H1 (cell line): ENCODE measurements around the gene CCNYL1. TPM values are rescaled to one million over a fixed set of nuclear protein-coding genes. Genes with fewer than 3 reads are reported as not detected.

Experiments
- CTCF ChIA-PET: fragments of 300-600 bp; sonication (Branson Sonifier 250); formaldehyde crosslinking; loops from one replicate; lab custom pipeline; 2021; ENCODE audit not compliant: partially characterized antibody; lab: Charles Lee
- POLR2A ChIA-PET: fragments of 300-600 bp; sonication (Branson Sonifier 250); formaldehyde crosslinking; loops from one replicate; lab custom pipeline; 2021; ENCODE audit warnings: inconsistent platforms; ENCODE audit not compliant: partially characterized antibody; lab: Charles Lee
- DNase-seq, 2 experiments: peaks; one replicate each; pipeline versions ENCODE4 v3.0.0 to v3.0.0-alpha.2; 2010 to 2022; ENCODE audit warnings: low spot score in 2 of 2, low read depth in 1 of 2, mixed read lengths in 1 of 2
- FAIRE-seq: peaks from 2 replicates; lab custom pipeline; 2011; peaks lifted over from hg19 to GRCh38; lab: Jason Lieb, UNC
- H2AFZ ChIP-seq: 2 replicates; pipeline ENCODE4 v1.8.1; 2012; ENCODE audit warnings: low read length, inconsistent platforms
- H2AK5ac ChIP-seq: 2 replicates; pipeline ENCODE4 v1.6.1; 2013; ENCODE audit warnings: low read depth, low read length
- H2BK120ac ChIP-seq: replicated peaks from 2 replicates; pipeline ENCODE3; 2013; ENCODE audit warnings: low read depth, low read length, inconsistent platforms
- H2BK12ac ChIP-seq: 2 replicates; pipeline ENCODE4 v1.6.1; 2013; ENCODE audit warnings: low read depth, low read length
- H2BK15ac ChIP-seq: 2 replicates; pipeline ENCODE4 v1.6.1; 2013; ENCODE audit warnings: low read length
- H2BK20ac ChIP-seq: 2 replicates; pipeline ENCODE4 v1.6.1; 2013; ENCODE audit warnings: low read length
- H2BK5ac ChIP-seq: 2 replicates; pipeline ENCODE4 v1.6.1; 2013; ENCODE audit warnings: low read depth, low read length
- H3K14ac ChIP-seq: 2 replicates; pipeline ENCODE4 v1.6.1; 2013; ENCODE audit warnings: inconsistent platforms; ENCODE audit not compliant: insufficient read length
- H3K18ac ChIP-seq: 2 replicates; pipeline ENCODE4 v1.6.1; 2013; ENCODE audit warnings: low read length; ENCODE audit errors: extremely low read depth
- H3K23ac ChIP-seq: 2 replicates; pipeline ENCODE4 v1.6.1; 2013; ENCODE audit warnings: inconsistent platforms; ENCODE audit not compliant: insufficient read length
- H3K23me2 ChIP-seq: 2 replicates; pipeline ENCODE4 v1.6.1; 2013; ENCODE audit warnings: low read depth, low read length
- H3K27ac ChIP-seq: 2 replicates; pipeline ENCODE4 v1.6.1; 2011; ENCODE audit warnings: low read depth, low read length, inconsistent platforms
- H3K27me3 ChIP-seq, 4 experiments: replicated peaks in 1 of 4; 1 replicate in 1 of 4; 2 replicates in 3 of 4; pipeline versions ENCODE4 v1.6.1 to v1.8.1; 2011 to 2013; ENCODE audit warnings: low read length in 3 of 4, mild to moderate bottlenecking in 3 of 4, inconsistent platforms in 2 of 4, mixed read lengths in 2 of 4, moderate library complexity in 1 of 4; ENCODE audit not compliant: control insufficient read depth in 3 of 4, insufficient read depth in 3 of 4; ENCODE audit errors: extremely low read depth in 1 of 4
- H3K36me3 ChIP-seq, 4 experiments: 2 replicates each; pipeline versions ENCODE4 v1.6.1 to v1.8.1; 2011 to 2013; ENCODE audit warnings: mild to moderate bottlenecking in 4 of 4, low read length in 3 of 4, moderate library complexity in 2 of 4, control low read depth in 1 of 4, inconsistent platforms in 1 of 4; ENCODE audit not compliant: insufficient read depth in 4 of 4, control insufficient read depth in 2 of 4
- H3K4ac ChIP-seq: replicated peaks from 2 replicates; pipeline ENCODE3; 2013; ENCODE audit warnings: low read length, low read depth, mixed read lengths, inconsistent platforms; ENCODE audit not compliant: insufficient read length
- H3K4me1 ChIP-seq, 4 experiments: replicated peaks in 1 of 4; 1 replicate in 1 of 4; 2 replicates in 3 of 4; pipeline versions ENCODE4 v1.6.1 to v1.8.1; 2011 to 2013; ENCODE audit warnings: low read length in 3 of 4, inconsistent platforms in 2 of 4, mixed read lengths in 1 of 4; ENCODE audit not compliant: insufficient read depth in 4 of 4, control insufficient read depth in 3 of 4
- H3K4me2 ChIP-seq, 2 experiments: 2 replicates each; pipeline versions ENCODE4 v1.6.1 to v1.8.1; 2011 to 2013; ENCODE audit warnings: low read depth in 2 of 2, low read length in 2 of 2, control low read depth in 1 of 2, inconsistent platforms in 1 of 2, mild to moderate bottlenecking in 1 of 2; ENCODE audit not compliant: insufficient read depth in 1 of 2
- H3K4me3 ChIP-seq, 4 experiments: fragments of 200-600, 300-600 bp in 1 of 4; sonication (generic), shearing (Covaris generic), sonication (Bioruptor Twin) in 1 of 4; 2 replicates each; pipeline versions ENCODE4 v1.5.1 to v1.8.1; 2011 to 2016; ENCODE audit warnings: low read length in 4 of 4, low read depth in 3 of 4, control low read depth in 2 of 4, inconsistent platforms in 2 of 4, mild to moderate bottlenecking in 2 of 4, mixed read lengths in 1 of 4, moderate library complexity in 1 of 4; ENCODE audit not compliant: insufficient read depth in 2 of 4; ENCODE audit errors: extremely low read depth in 1 of 4
- H3K56ac ChIP-seq: replicated peaks from 2 replicates; pipeline ENCODE3; 2013; ENCODE audit warnings: low read depth, mild to moderate bottlenecking, mixed read lengths, low read length, inconsistent platforms; ENCODE audit not compliant: insufficient read length
- H3K79me1 ChIP-seq: 2 replicates; pipeline ENCODE4 v1.6.1; 2013; ENCODE audit warnings: low read depth, low read length, control low read depth
- H3K79me2 ChIP-seq, 2 experiments: 2 replicates each; pipeline versions ENCODE4 v1.6.1 to v1.8.1; 2012 to 2013; ENCODE audit warnings: low read length in 2 of 2, mild to moderate bottlenecking in 2 of 2, inconsistent platforms in 1 of 2; ENCODE audit not compliant: insufficient read depth in 2 of 2, control insufficient read depth in 1 of 2
- H3K9ac ChIP-seq, 4 experiments: replicated peaks in 1 of 4; 1 replicate in 1 of 4; 2 replicates in 3 of 4; pipeline versions ENCODE4 v1.6.1 to v1.8.1; 2011 to 2013; ENCODE audit warnings: low read depth in 3 of 4, low read length in 3 of 4, control low read depth in 2 of 4, mild to moderate bottlenecking in 2 of 4, moderate library complexity in 2 of 4, inconsistent platforms in 1 of 4; ENCODE audit errors: extremely low read depth in 1 of 4
- H3K9me3 ChIP-seq, 2 experiments: 2 replicates each; pipeline versions ENCODE4 v1.6.1 to v1.8.1; 2012 to 2013; ENCODE audit warnings: mild to moderate bottlenecking in 2 of 2, moderate library complexity in 2 of 2, control low read depth in 1 of 2, inconsistent platforms in 1 of 2, low read depth in 1 of 2, low read length in 1 of 2, mixed read lengths in 1 of 2; ENCODE audit not compliant: insufficient read depth in 2 of 2
- H4K20me1 ChIP-seq, 2 experiments: replicated peaks in 1 of 2; 2 replicates each; pipeline versions ENCODE3 to v1.8.1; 2011 to 2013; ENCODE audit warnings: inconsistent platforms in 2 of 2, low read length in 2 of 2, mild to moderate bottlenecking in 1 of 2; ENCODE audit not compliant: insufficient read depth in 2 of 2, control insufficient read depth in 1 of 2
- H4K5ac ChIP-seq: 2 replicates; pipeline ENCODE4 v1.6.1; 2013; ENCODE audit warnings: low read length, low read depth, mixed read lengths, inconsistent platforms; ENCODE audit not compliant: insufficient read length
- H4K8ac ChIP-seq: 2 replicates; pipeline ENCODE4 v1.8.0; 2013; ENCODE audit warnings: mild to moderate bottlenecking, moderate library complexity, low read length, inconsistent platforms; ENCODE audit not compliant: insufficient read depth; ENCODE audit errors: extremely low read depth
- H4K91ac ChIP-seq: replicated peaks from 2 replicates; pipeline ENCODE3; 2013; ENCODE audit warnings: low read length, mixed read lengths, inconsistent platforms; ENCODE audit not compliant: insufficient read length
- RAD21 ChIP-seq, 2 experiments: IDR thresholded peaks in 1 of 2; conservative IDR thresholded peaks in 1 of 2; 2 replicates each; pipeline ENCODE4 v1.6.1; 2011; ENCODE audit warnings: low read depth in 2 of 2, low read length in 2 of 2, improper control_type of control experiment in 1 of 2, inconsistent platforms in 1 of 2, mild to moderate bottlenecking in 1 of 2, moderate library complexity in 1 of 2
- WGBS, 2 experiments: shearing (Covaris generic) in 1 of 2; methylation state at CpG; one replicate each; pipeline versions ENCODE4 v1.1.6 to v1.1.7; 2013 to 2015; ENCODE audit warnings: low lambda C conversion rate in 2 of 2, mixed read lengths in 2 of 2, inconsistent platforms in 1 of 2, low coverage in 1 of 2, missing lambda C conversion rate in 1 of 2; ENCODE audit not compliant: insufficient replicate concordance in 2 of 2, insufficient coverage in 1 of 2, insufficient read length in 1 of 2; ENCODE audit errors: extremely low coverage in 1 of 2, missing lambda C conversion rate in 1 of 2; 5-methylcytosine and 5-hydroxymethylcytosine counted together
- polyA plus RNA-seq, 7 experiments: library from polyadenylated mRNA; depleted of rRNA in 3 of 7; stranded (reverse) in 5 of 7; unstranded in 2 of 7; fragments of >200 nt in 5 of 7; fragments of 200-250 nt in 2 of 7; gene quantifications; 1 replicate in 5 of 7; 2 replicates in 1 of 7; 4 replicates in 1 of 7; pipeline versions ENCODE4 v1.2.1 to v1.2.3, GENCODE V29; 2011 to 2013; ENCODE audit warnings: missing spikeins in 2 of 7, mixed read lengths in 2 of 7
- total RNA-seq: library from RNA; stranded (reverse); fragmentation: NEBNext Ultra II Directional; extraction: Animal tissue kit (Norgen Biotek cat#: 25700); gene quantifications from 2 replicates; pipeline ENCODE4 v1.2.1, GENCODE V29; 2021
- TF ChIP-seq, protein P1 (sequence below): IDR thresholded peaks from 2 replicates; pipeline ENCODE4 v1.6.1; 2012; ENCODE audit warnings: low read length, inconsistent platforms
- TF ChIP-seq, protein P2 (sequence below): IDR thresholded peaks from 2 replicates; pipeline ENCODE4 v1.6.1; 2012; ENCODE audit warnings: inconsistent platforms
- TF ChIP-seq, protein P3 (sequence below): IDR thresholded peaks from 2 replicates; pipeline ENCODE4 v1.6.1; 2011; ENCODE audit warnings: low read length, improper control_type of control experiment

The CCNYL1 gene
- total and polyA plus RNA-seq, 2 of the 8 experiments (the other 6 are each of a cell fraction or from before 2014, with no cell fraction given), result 13.3 to 35.4 TPM

DNA sequence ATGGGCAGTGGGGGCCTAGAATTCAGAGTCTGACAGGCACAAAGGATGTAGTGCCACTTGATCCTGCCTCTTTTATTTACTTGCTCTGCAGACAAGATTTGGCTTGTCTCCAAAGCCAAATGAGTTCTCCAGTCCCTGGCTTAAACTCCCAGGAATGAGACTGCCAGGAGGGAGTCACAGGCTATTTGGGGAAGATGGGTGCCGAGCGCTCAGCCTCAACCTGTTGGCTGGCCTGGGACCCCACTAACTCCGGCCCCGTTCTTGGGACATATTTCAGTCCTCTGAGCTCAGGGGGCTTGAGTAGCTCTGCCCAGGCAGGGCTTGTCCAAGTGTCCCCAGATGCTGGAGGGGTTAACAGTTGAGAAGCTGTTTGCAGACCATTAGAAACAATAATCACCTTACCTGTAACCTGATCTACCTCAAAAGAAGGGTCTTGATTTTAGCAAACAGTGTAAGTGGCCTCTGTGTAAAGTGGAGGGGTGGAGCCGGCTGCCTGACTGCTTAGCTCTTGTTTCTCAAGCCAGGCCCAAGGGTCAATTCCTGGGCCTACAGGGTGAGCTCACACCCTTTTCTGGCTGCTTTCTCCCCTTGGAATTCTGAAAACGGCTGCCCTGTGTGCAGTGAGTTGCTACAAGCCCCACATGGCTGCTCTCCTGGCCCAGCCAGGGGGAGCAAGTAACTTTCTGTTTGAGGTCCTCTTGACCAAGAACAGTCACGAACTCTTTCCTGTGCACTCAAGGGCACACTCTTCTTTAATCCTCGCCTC, 85.3 kb downstream of the CCNYL1 start:
- peak; percentile 45 for FAIRE-seq
- CTCF ChIA-PET, result interaction anchor here (0.6 to 1.7 kb wide), 17 partner anchors 11 to 243 kb away, joined by 3 to 6 read pairs (median 4); partner anchors contain the start of gene METTL21A
- H3K27ac ChIP-seq, result peak overlapping the region; percentile 65; the same call in 1 of the 2 replicates

More for the DNA sequence above, 85.3 kb downstream of the CCNYL1 start:
- no peak overlapping the region for H3K23ac ChIP-seq
- no peaks in the 10 kb centered on the region for H3K23me2 ChIP-seq
- no peaks in the 10 kb centered on the region for H3K79me2 ChIP-seq
- peak overlapping the region; percentile 92 for H2BK120ac ChIP-seq
- WGBS, 2 experiments, result 75% methylated on average over 8 of the region's 8 CpGs; no CpG with 5 or more reads in 1 of the 2 experiments
- peak overlapping the region; percentile 72 for H4K91ac ChIP-seq
- no peaks in the 10 kb centered on the region for H3K27me3 ChIP-seq
- TF ChIP-seq, protein P1, sequence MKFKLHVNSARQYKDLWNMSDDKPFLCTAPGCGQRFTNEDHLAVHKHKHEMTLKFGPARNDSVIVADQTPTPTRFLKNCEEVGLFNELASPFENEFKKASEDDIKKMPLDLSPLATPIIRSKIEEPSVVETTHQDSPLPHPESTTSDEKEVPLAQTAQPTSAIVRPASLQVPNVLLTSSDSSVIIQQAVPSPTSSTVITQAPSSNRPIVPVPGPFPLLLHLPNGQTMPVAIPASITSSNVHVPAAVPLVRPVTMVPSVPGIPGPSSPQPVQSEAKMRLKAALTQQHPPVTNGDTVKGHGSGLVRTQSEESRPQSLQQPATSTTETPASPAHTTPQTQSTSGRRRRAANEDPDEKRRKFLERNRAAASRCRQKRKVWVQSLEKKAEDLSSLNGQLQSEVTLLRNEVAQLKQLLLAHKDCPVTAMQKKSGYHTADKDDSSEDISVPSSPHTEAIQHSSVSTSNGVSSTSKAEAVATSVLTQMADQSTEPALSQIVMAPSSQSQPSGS, result peak; percentile 37; the same call in 1 of the 2 replicates
- peak in 1 of 2 experiments; percentile 18; a peak in 1 of 4 replicates for TF ChIP-seq RAD21 (IDR thresholded peaks at IDR 0.05 in 1 of 2, conservative IDR thresholded peaks at IDR 0.05 in 1 of 2; ENCODE audit: low read depth in 2 of 2, low read length in 2 of 2)
- TF ChIP-seq, protein P2, sequence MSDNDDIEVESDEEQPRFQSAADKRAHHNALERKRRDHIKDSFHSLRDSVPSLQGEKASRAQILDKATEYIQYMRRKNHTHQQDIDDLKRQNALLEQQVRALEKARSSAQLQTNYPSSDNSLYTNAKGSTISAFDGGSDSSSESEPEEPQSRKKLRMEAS, result 0 out of 2 replicates have a peak, but pooled peaks have one; percentile 25
- TF ChIP-seq, protein P3, sequence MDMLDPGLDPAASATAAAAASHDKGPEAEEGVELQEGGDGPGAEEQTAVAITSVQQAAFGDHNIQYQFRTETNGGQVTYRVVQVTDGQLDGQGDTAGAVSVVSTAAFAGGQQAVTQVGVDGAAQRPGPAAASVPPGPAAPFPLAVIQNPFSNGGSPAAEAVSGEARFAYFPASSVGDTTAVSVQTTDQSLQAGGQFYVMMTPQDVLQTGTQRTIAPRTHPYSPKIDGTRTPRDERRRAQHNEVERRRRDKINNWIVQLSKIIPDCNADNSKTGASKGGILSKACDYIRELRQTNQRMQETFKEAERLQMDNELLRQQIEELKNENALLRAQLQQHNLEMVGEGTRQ, result no peak
- H3K9me3 ChIP-seq, result no peaks in the 10 kb centered on the region
- H3K4ac ChIP-seq, result peak overlapping the region; percentile 82
- no peak overlapping the region for H3K56ac ChIP-seq
- no peak overlapping the region for H3K4me3 ChIP-seq
- no peak overlapping the region; the same call in 1 of the 2 replicates for H2BK15ac ChIP-seq
- no peak overlapping the region for H3K14ac ChIP-seq
- peak overlapping the region; percentile 83 for H4K8ac ChIP-seq
- H2BK5ac ChIP-seq, result peak overlapping the region; percentile 91
- peak overlapping the region; percentile 88 for H2AK5ac ChIP-seq
- H3K4me1 ChIP-seq, result peaks cover 8 to 16% (median 13%) of the 10 kb centered on the region in 4 experiments; a peak in 6 of 7 replicates
- H3K18ac ChIP-seq, result peak overlapping the region; percentile 97
- H4K20me1 ChIP-seq, result no peaks in the 10 kb centered on the region
- H2AFZ ChIP-seq, result peak overlapping the region; percentile 57
- POLR2A ChIA-PET, result interaction anchor here (0.9 to 1.9 kb wide), 6 partner anchors 14 to 30 kb away, joined by 3 to 8 read pairs (median 5); partner anchors contain the start of gene FZD5
- peak overlapping the region; percentile 67 for H4K5ac ChIP-seq
- H3K36me3 ChIP-seq, result no peaks in the 10 kb centered on the region
- peak; percentile 63 to 75 for DNase-seq
- peak overlapping the region in 1 of 2 experiments; percentile 35; a peak in 2 of 4 replicates for H3K4me2 ChIP-seq
- H3K9ac ChIP-seq, result no peak overlapping the region
- peak overlapping the region; percentile 87 for H2BK20ac ChIP-seq
- H2BK12ac ChIP-seq, result peak overlapping the region; percentile 85; the same call in 1 of the 2 replicates
- no peaks in the 10 kb centered on the region for H3K79me1 ChIP-seq
